ENCODE results near the gene SLK.

SLK gene

GRCh38 chr10:104034401-104035193, 67.7 kb downstream of the SLK start:
- no peak for DNase-seq

- DNase-seq = no peak
Measured at GRCh38 chr10:104035194-104036068, 68.5 kb downstream of the SLK start.

- no peak for DNase-seq
Measured at GRCh38 chr10:104036069-104036384, 69.1 kb downstream of the SLK start.

GRCh38 chr10:104036518-104037260, 69.7 kb downstream of the SLK start:
- DNase-seq = no peak

GRCh38 chr10:104037261-104037951, 70.5 kb downstream of the SLK start:
- DNase-seq = no peak

- DNase-seq = no peak
Measured at GRCh38 chr10:104038537-104038936, 71.6 kb downstream of the SLK start.

- DNase-seq = no peak
Measured at GRCh38 chr10:104038958-104039752, 72.2 kb downstream of the SLK start.

GRCh38 chr10:104040382-104040781, 73.4 kb downstream of the SLK start:
- DNase-seq = no peak

- DNase-seq = no peak
Measured at GRCh38 chr10:104040862-104041789, 74.2 kb downstream of the SLK start.

- DNase-seq = no peak
Measured at GRCh38 chr10:104041891-104042535, 75.1 kb downstream of the SLK start.

- DNase-seq = no peak
Measured at GRCh38 chr10:104043185-104043830, 76.4 kb downstream of the SLK start.

- no peak for DNase-seq
Measured at GRCh38 chr10:104043854-104044253, 76.9 kb downstream of the SLK start.

- peak; percentile 67 for DNase-seq
Measured at GRCh38 chr10:104045151-104046089, 78.5 kb downstream of the SLK start.

GRCh38 chr10:104046651-104047050, 79.7 kb downstream of the SLK start:
- no peak for DNase-seq

- DNase-seq = peak; percentile 61
Measured at GRCh38 chr10:104049504-104050250, 82.7 kb downstream of the SLK start.

- DNase-seq = no peak
Measured at GRCh38 chr10:104052431-104052830, 85.5 kb downstream of the SLK start.

GRCh38 chr10:104053201-104053600, 86.3 kb downstream of the SLK start:
- no peak for DNase-seq
